Activated CD4-positive, alpha-beta T cell treated with anti-CD3 and anti-CD28 coated beads, Interleukin-2, Interleukin-6, amounts not matched to agents 100 ng/mL and 50 ng/mL, durations not matched to agents 16 hours and 8 hours (primary cell): ENCODE results near the gene SND1.
"Not testable (repeated sequence)": the region's sequence is repeated elsewhere in the genome, so short reads cannot be mapped to it uniquely, and the experiment has no call there.

Experiments used
- DNase-seq: peaks from one replicate; pipeline ENCODE4 v3.0.0-alpha.2; 2020

The SND1 gene

GRCh38 chr7:127894588-127894987 is 242.6 kb downstream of the SND1 start:
- no peak for DNase-seq

- DNase-seq = no peak
Observed at GRCh38 chr7:127895360-127895759, 243.4 kb downstream of the SND1 start.

GRCh38 chr7:127895814-127896280 is 243.9 kb downstream of the SND1 start:
- DNase-seq = no peak

DNA sequence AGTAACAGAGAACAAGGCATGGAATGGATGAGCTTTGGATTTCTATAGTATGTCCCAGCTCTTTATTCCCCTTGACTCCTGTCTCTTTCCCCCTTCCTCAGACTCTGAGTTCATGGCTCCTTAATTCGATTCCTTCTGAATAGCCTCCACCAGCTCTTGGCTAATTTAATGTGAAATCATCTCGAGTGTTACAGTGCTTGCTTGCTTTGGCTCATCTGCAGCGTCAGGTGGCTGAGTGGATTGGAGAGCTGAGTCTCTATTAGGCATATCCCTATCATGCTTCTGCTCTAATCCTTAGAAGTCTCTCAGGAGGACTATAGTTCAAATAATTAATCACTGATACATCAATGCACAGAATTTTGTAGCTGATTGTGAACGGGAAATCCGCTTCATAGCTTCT is 244.7 kb downstream of the SND1 start:
- no peak for DNase-seq

- peak; percentile 65 for DNase-seq
Observed at GRCh38 chr7:127897704-127898454, 245.9 kb downstream of the SND1 start.

- no peak for DNase-seq
Observed at GRCh38 chr7:127899411-127899810, 247.4 kb downstream of the SND1 start.

- DNase-seq = no peak
Observed at GRCh38 chr7:127900141-127900540, 248.1 kb downstream of the SND1 start.

GRCh38 chr7:127900732-127901685 is 249.0 kb downstream of the SND1 start:
- no peak for DNase-seq

- no peak for DNase-seq
Observed at GRCh38 chr7:127901895-127902703, 250.1 kb downstream of the SND1 start.

DNA sequence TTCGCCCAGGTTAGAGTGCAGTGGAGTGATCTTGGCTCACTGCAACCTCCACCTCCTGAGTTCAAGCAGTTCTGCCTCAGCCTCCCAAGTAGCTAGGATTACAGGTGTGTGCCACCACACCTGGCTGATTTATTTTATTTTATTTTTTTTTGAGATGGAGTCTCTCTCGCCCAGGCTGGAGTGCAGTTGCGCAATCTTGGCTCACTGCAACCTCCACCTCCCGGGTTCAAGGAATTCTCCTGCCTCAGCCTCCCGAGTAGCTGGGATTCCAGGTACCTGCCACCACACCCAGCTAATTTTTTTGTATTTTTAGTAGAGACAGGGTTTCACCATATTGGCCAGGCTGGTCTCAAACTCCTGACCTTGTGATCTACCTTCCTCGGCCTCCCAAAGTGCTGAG is 250.8 kb downstream of the SND1 start:
- not testable (repeated sequence) for DNase-seq

DNA sequence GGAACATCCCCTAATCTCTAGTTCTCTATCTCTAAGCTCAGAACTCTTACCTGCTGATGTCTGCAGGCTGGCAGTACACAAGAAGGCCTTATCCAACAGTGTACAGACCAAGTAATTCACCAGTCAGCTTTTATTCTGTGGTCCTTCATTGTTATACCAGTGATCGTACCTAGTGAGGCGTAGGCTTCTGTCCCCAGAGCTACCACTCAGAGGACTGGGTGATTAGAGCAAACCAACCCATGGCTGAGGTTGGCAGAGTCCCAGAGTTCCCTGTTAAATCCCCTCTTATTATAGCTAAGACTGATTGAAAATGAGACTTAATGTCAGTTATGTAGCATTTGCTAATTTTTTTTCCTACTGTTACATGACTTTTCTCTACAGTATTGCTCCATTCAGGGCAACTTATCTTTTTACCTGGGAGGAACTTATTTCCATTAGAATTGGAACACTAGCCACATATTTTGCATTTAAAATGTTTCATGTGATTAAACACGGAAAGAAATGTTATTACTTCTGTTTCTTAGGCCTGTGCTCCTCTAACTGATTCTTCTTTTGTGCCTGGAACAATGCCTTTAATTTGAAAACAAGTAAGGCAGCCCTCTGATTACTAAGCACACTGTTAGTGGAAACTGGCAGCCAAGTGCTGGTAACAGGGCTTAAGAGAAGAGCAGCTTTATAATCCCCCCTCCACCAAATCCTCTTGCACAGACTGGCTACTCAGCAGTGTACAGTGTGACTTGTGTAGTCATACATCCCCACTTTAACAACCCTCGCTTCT is 252.1 kb downstream of the SND1 start:
- no peak for DNase-seq

DNA sequence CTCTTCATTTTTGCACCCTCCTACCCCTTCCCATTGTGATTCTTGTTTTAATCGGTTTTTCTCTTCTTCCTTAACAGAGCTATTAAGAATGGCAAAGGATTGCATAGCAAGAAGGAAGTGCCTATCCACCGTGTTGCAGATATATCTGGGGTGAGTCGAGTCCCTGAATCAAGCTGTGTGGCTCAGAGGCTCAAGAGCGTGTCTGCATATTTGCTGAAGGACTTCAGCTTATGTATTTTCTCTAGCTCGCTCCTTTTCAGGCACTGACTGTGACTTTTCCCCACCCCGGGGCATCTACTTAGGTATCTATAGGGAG is 252.6 kb downstream of the SND1 start:
- DNase-seq = no peak

DNA sequence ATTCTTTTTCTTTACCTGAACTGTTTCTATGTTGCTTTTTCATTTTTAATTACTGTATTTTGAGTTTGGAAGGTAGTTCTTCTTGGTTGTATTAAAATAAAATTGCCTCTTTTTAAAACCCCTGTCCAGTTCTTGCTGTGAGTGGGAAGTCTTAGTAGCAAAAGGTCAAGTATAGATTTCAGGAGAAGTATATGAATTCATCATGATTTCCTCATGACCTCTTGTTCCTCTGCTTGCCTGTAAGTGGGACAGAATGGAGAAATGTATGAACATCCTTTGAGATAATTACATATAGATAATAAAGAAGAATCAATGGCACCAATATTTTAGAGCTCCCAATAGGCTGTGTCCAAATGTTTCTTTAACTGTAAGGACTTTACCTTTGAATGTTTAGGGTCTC is 253.0 kb downstream of the SND1 start:
- no peak for DNase-seq

DNA sequence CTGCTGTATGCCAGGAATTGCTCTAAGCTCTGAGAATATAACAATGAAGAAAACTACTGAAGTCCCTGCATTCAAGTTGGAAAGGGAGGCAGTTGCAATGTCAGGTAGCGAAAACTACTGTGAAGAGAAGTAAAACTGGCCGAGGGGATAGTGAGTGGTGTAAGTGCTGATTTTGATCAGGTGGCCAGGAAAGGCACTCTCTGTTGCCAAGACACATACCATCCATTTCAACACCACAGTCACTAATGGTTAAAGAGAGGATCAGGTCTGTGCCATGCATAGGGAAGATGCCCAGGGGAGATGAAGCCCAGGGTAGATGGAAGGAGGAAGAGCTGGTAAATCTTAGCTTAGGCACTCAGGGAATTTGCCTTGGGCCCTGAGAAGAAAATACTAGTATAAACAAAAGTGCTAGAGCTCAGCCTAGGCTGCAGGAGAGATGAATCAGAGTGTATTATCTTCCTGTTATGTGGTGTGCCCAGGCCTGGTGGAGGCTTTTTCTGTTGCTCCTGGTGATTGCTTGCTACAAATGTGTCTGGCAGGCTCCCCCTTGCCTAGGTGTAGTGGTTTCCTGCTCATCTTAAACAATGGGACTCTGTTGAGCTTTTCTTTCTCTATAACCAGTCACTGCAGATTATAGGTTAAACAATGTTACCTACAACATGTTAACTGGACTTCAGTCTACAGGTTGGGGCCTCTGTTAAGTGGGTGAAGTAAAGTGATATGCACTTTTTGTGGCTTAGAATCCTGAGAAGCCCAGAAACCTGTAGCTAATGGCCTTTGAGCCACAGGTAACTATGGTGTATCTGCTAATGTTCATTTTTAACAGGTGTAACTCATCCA is 253.7 kb downstream of the SND1 start:
- DNase-seq = peak; percentile 50

- peak; percentile 25 for DNase-seq
Observed at GRCh38 chr7:127907110-127908040, 255.4 kb downstream of the SND1 start.

- peak; percentile 25 for DNase-seq
Observed at GRCh38 chr7:127908430-127909258, 256.6 kb downstream of the SND1 start.

DNA sequence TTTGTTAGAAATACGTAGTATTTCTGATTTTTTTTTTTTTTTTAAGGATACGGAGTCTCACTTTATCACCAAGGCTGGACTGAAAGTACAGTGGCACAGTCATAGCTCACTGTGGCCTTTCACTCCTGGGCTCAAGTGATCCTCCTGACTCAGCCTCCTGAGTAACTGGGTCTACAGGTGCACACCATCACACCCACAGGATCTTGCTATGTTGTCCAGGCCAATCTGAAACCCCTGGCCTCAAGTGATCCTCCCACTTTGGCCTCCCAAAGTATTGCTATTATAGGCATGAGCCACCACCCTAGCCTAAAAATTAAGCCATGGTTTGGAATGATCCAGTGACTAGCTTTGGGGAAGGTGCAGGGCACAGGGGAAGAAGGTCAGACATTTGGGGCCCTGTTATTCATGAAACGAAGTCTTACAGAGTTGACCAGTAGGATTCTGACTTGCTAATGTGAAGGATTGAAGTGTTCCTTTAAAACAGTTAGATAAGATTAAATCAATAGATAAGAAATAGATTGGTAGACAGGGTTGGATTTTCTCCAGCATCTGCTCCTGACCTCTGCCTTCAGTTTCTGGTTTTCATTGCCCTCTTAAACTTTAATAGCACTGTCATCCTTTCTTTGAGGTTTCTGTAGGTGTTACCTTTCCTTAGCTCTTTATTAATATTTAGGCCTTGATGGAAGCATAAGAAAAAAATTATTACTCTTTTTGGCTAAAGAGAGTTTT is 257.6 kb downstream of the SND1 start:
- DNase-seq = no peak

- DNase-seq = no peak
Observed at GRCh38 chr7:127910670-127911069, 258.7 kb downstream of the SND1 start.
